H9 (cell line): ENCODE measurements around the gene RNF212. TPM values are rescaled to one million over a fixed set of nuclear protein-coding genes. Genes with fewer than 3 reads are reported as not detected.

Experiments
- DNase-seq: peaks from one replicate; pipeline ENCODE4 v3.0.0-alpha.2; 2017
- H2AFZ ChIP-seq: one replicate; pipeline ENCODE4 v1.6.1; 2013; ENCODE audit warnings: mild to moderate bottlenecking, low read length, control low read depth, moderate library complexity
- H2AK5ac ChIP-seq: 2 replicates; pipeline ENCODE4 v1.6.1; 2013; ENCODE audit warnings: low read length, control low read depth, mixed read lengths; ENCODE audit not compliant: insufficient read length
- H2BK120ac ChIP-seq: one replicate; pipeline ENCODE4 v1.6.1; 2013; ENCODE audit warnings: low read depth, mild to moderate bottlenecking, low read length, control low read depth, inconsistent platforms; ENCODE audit not compliant: poor library complexity, severe bottlenecking
- H2BK12ac ChIP-seq: 2 replicates; pipeline ENCODE4 v1.6.1; 2013; ENCODE audit warnings: low read length, control low read depth, mixed read lengths, low read depth; ENCODE audit not compliant: insufficient read length
- H2BK15ac ChIP-seq: 2 replicates; pipeline ENCODE4 v1.6.1; 2013; ENCODE audit warnings: low read depth, low read length, control low read depth
- H2BK20ac ChIP-seq: one replicate; pipeline ENCODE4 v1.6.1; 2013; ENCODE audit warnings: low read depth, mild to moderate bottlenecking, low read length, control low read depth, inconsistent platforms; ENCODE audit not compliant: poor library complexity, severe bottlenecking
- H2BK5ac ChIP-seq: 2 replicates; pipeline ENCODE4 v1.6.1; 2013; ENCODE audit warnings: low read length, control low read depth, mixed read lengths; ENCODE audit not compliant: insufficient read length
- H3K14ac ChIP-seq: 2 replicates; pipeline ENCODE4 v1.6.1; 2013; ENCODE audit warnings: low read length, control low read depth; ENCODE audit not compliant: insufficient read depth
- H3K18ac ChIP-seq: 2 replicates; pipeline ENCODE4 v1.6.1; 2013; ENCODE audit warnings: low read depth, mild to moderate bottlenecking, mixed read lengths, low read length, control low read depth; ENCODE audit not compliant: insufficient read length
- H3K23ac ChIP-seq: 2 replicates; pipeline ENCODE4 v1.6.1; 2013; ENCODE audit warnings: low read length, control low read depth, mixed read lengths, low read depth; ENCODE audit not compliant: insufficient read length
- H3K23me2 ChIP-seq: 2 replicates; pipeline ENCODE4 v1.6.1; 2013; ENCODE audit warnings: low read depth, mild to moderate bottlenecking, mixed read lengths, low read length, control low read depth; ENCODE audit not compliant: insufficient read length, poor library complexity, severe bottlenecking
- H3K27ac ChIP-seq: 2 replicates; pipeline ENCODE4 v1.5.1; 2013; ENCODE audit warnings: low read length, control low read depth, mixed read lengths, low read depth; ENCODE audit not compliant: insufficient read length
- H3K27me3 ChIP-seq: 2 replicates; pipeline ENCODE4 v1.6.1; 2013; ENCODE audit warnings: low read length, control low read depth, inconsistent platforms; ENCODE audit not compliant: insufficient read depth
- H3K4ac ChIP-seq: 2 replicates; pipeline ENCODE4 v1.6.1; 2013; ENCODE audit warnings: low read depth, mild to moderate bottlenecking, control low read depth, inconsistent platforms, low read length, moderate library complexity
- H3K4me1 ChIP-seq: 2 replicates; pipeline ENCODE4 v1.6.1; 2013; ENCODE audit warnings: low read length, control low read depth, inconsistent platforms; ENCODE audit not compliant: insufficient read depth
- H3K4me2 ChIP-seq: 2 replicates; pipeline ENCODE4 v1.6.1; 2013; ENCODE audit warnings: low read length, control low read depth, mixed read lengths; ENCODE audit not compliant: insufficient read length, insufficient read depth
- H3K56ac ChIP-seq: 2 replicates; pipeline ENCODE4 v1.6.1; 2013; ENCODE audit warnings: low read depth, mild to moderate bottlenecking, mixed read lengths, low read length, control low read depth; ENCODE audit not compliant: insufficient read length
- H3K79me1 ChIP-seq: 2 replicates; pipeline ENCODE4 v1.6.1; 2013; ENCODE audit warnings: low read depth, mild to moderate bottlenecking, moderate library complexity, low read length, control low read depth, inconsistent platforms; ENCODE audit not compliant: insufficient read depth, poor library complexity, severe bottlenecking
- H3K79me2 ChIP-seq: 2 replicates; pipeline ENCODE4 v1.6.1; 2013; ENCODE audit warnings: low read length, control low read depth, inconsistent platforms; ENCODE audit not compliant: insufficient read depth
- H3K9ac ChIP-seq: 2 replicates; pipeline ENCODE4 v1.6.1; 2013; ENCODE audit warnings: low read length, control low read depth, mixed read lengths; ENCODE audit not compliant: insufficient read length; ENCODE audit errors: extremely low read depth
- H3K9me3 ChIP-seq: one replicate; pipeline ENCODE4 v1.6.1; 2013; ENCODE audit warnings: low read depth, low read length, inconsistent platforms; ENCODE audit not compliant: control insufficient read depth
- H3T11ph ChIP-seq: one replicate; pipeline ENCODE4 v1.6.1; 2013; ENCODE audit warnings: mild to moderate bottlenecking, low read length, control low read depth, inconsistent platforms
- H4K20me1 ChIP-seq: one replicate; pipeline ENCODE4 v1.6.1; 2013; ENCODE audit not compliant: control insufficient read depth, insufficient read length, insufficient read depth
- H4K5ac ChIP-seq: 2 replicates; pipeline ENCODE4 v1.6.1; 2013; ENCODE audit warnings: low read depth, mild to moderate bottlenecking, mixed read lengths, low read length, control low read depth; ENCODE audit not compliant: insufficient read length
- H4K8ac ChIP-seq: replicated peaks from 2 replicates; pipeline ENCODE4 v1.6.1; 2013; ENCODE audit warnings: low read length, control low read depth, mixed read lengths, low read depth; ENCODE audit not compliant: insufficient read length
- H4K91ac ChIP-seq: 2 replicates; pipeline ENCODE4 v1.6.1; 2013; ENCODE audit warnings: low read depth, mild to moderate bottlenecking, moderate library complexity, mixed read lengths, low read length, control low read depth; ENCODE audit not compliant: insufficient read length
- H3K27ac Mint-ChIP-seq, 3 experiments: 2 replicates in 2 of 3; 3 replicates in 1 of 3; pipeline ENCODE4 v1.8.0; 2020 to 2021; ENCODE audit warnings: mixed read lengths in 3 of 3, mild to moderate bottlenecking in 1 of 3, moderate library complexity in 1 of 3
- H3K27me3 Mint-ChIP-seq: 2 replicates; pipeline ENCODE4 v1.8.0; 2021; ENCODE audit warnings: low read depth, mild to moderate bottlenecking, moderate library complexity, mixed read lengths
- H3K36me3 Mint-ChIP-seq, 3 experiments: 2 replicates in 2 of 3; 3 replicates in 1 of 3; pipeline ENCODE4 v1.8.0; 2020 to 2021; ENCODE audit warnings: low read depth in 3 of 3, mixed read lengths in 3 of 3; ENCODE audit not compliant: insufficient read depth in 1 of 3
- H3K4me1 Mint-ChIP-seq, 2 experiments: 2 replicates each; pipeline ENCODE4 v1.8.0; 2020; ENCODE audit warnings: mixed read lengths in 2 of 2
- H3K4me3 Mint-ChIP-seq, 2 experiments: 2 replicates in 1 of 2; 3 replicates in 1 of 2; pipeline ENCODE4 v1.8.0; 2020 to 2021; ENCODE audit warnings: mild to moderate bottlenecking in 2 of 2, mixed read lengths in 2 of 2, moderate library complexity in 1 of 2
- H3K9me3 Mint-ChIP-seq, 2 experiments: 2 replicates in 1 of 2; 3 replicates in 1 of 2; pipeline ENCODE4 v1.8.0; 2020; ENCODE audit warnings: mild to moderate bottlenecking in 2 of 2, mixed read lengths in 2 of 2, moderate library complexity in 1 of 2
- CTCF ChIP-seq: fragments of 200-600 bp; sonication (generic); conservative IDR thresholded peaks from 3 replicates; pipeline ENCODE4 v1.8.0; 2021; ENCODE audit warnings: antibody characterized with exemption, mild to moderate bottlenecking
- WGBS: extraction: QIAGEN DNeasy Blood & Tissue Kit; methylation state at CpG from one replicate; pipeline ENCODE4 v1.1.7; 2013; ENCODE audit warnings: missing lambda C conversion rate, low lambda C conversion rate, mixed read lengths; ENCODE audit not compliant: insufficient read length; ENCODE audit errors: extremely low coverage; 5-methylcytosine and 5-hydroxymethylcytosine counted together
- total RNA-seq: library from RNA; stranded (reverse); gene quantifications from 2 replicates; pipeline ENCODE4 v1.2.1, GENCODE V29; 2021

RNF212 gene
- total RNA-seq, 1 experiment from 2014 or later = 3.0 TPM

- H4K5ac ChIP-seq = no peak overlapping the region
- H3K79me2 ChIP-seq = no peaks in the 10 kb centered on the region
- no peaks in the 10 kb centered on the region; the same call in 1 of the 2 replicates for H3K27me3 ChIP-seq
- no peak overlapping the region for H2BK12ac ChIP-seq
- H3K27ac Mint-ChIP-seq = no peak overlapping the region
- H4K8ac ChIP-seq = no peak overlapping the region
- no peak for TF ChIP-seq CTCF
- no CpG with 5 or more reads among the region's 24 CpGs for WGBS
- peaks cover 0 to 5% of the 10 kb centered on the region in 2 experiments; a peak in 2 of 5 replicates for H3K9me3 Mint-ChIP-seq
- H3K4me3 Mint-ChIP-seq = no peak overlapping the region
- no peak overlapping the region for H2BK20ac ChIP-seq
- H3K4me1 Mint-ChIP-seq = peaks cover 5 to 10% of the 10 kb centered on the region in 2 experiments; a peak in 2 of 4 replicates
- H3K23ac ChIP-seq = no peak overlapping the region
- H3K23me2 ChIP-seq = no peaks in the 10 kb centered on the region
- no peaks in the 10 kb centered on the region; a peak in 1 of 7 replicates for H3K36me3 Mint-ChIP-seq
- no peaks in the 10 kb centered on the region for H3K9me3 ChIP-seq
- H2BK120ac ChIP-seq = no peak overlapping the region
- peaks cover 77% of the 10 kb centered on the region for H3K27me3 Mint-ChIP-seq
- H3K79me1 ChIP-seq = no peaks in the 10 kb centered on the region
- no peak overlapping the region for H3K4me2 ChIP-seq
- H2AK5ac ChIP-seq = no peak overlapping the region
- H2BK15ac ChIP-seq = no peak overlapping the region
- no peak overlapping the region for H3K4ac ChIP-seq
- no peak overlapping the region for H3K18ac ChIP-seq
- no peaks in the 10 kb centered on the region for H3K4me1 ChIP-seq
- no peaks in the 10 kb centered on the region for H4K20me1 ChIP-seq
- no peak overlapping the region for H3K27ac ChIP-seq
- H3K14ac ChIP-seq = no peak overlapping the region
- no peak overlapping the region for H3K56ac ChIP-seq
- no peak overlapping the region for H2AFZ ChIP-seq
- no peak overlapping the region for H3T11ph ChIP-seq
- no peak overlapping the region for H3K9ac ChIP-seq
- no peak overlapping the region for H4K91ac ChIP-seq
- peak; percentile 21 for DNase-seq
- no peak overlapping the region for H2BK5ac ChIP-seq
These were observed 60.2 kb downstream of the RNF212 start for GRCh38 chr4:1053080-1053661.
